Subcutaneous abdominal adipose tissue (tissue), 5 donors: ENCODE measurements around the gene LSM14B.

Experiments
- H3K27ac ChIP-seq: one replicate; pipeline ENCODE4 v1.7.0; 2013; ENCODE audit warnings: low read depth, mild to moderate bottlenecking, inconsistent platforms, low read length, moderate library complexity
- H3K27me3 ChIP-seq, 5 donors: one replicate each; pipeline ENCODE4 v1.7.0; 2013; ENCODE audit warnings: low read length in 5 of 5, inconsistent platforms in 1 of 5; ENCODE audit not compliant: control insufficient read depth in 5 of 5, insufficient read depth in 4 of 5
- H3K36me3 ChIP-seq, 5 donors: one replicate each; pipeline ENCODE4 v1.7.0; 2013; ENCODE audit warnings: low read length in 5 of 5; ENCODE audit not compliant: control insufficient read depth in 5 of 5, insufficient read depth in 5 of 5
- H3K4me1 ChIP-seq, 5 donors: one replicate each; pipeline ENCODE4 v1.7.0; 2013; ENCODE audit warnings: low read length in 5 of 5, mild to moderate bottlenecking in 3 of 5, moderate library complexity in 1 of 5; ENCODE audit not compliant: control insufficient read depth in 5 of 5, insufficient read depth in 5 of 5
- H3K4me3 ChIP-seq, 5 donors: one replicate each; pipeline ENCODE4 v1.7.0; 2013; ENCODE audit warnings: low read length in 5 of 5, low read depth in 1 of 5
- H3K9ac ChIP-seq, 5 donors: one replicate each; pipeline ENCODE4 v1.7.0; 2013; ENCODE audit warnings: low read length in 5 of 5, mild to moderate bottlenecking in 4 of 5, moderate library complexity in 3 of 5
- H3K9me3 ChIP-seq, 5 donors: one replicate each; pipeline ENCODE4 v1.7.0; 2013; ENCODE audit warnings: low read length in 5 of 5; ENCODE audit not compliant: control insufficient read depth in 5 of 5
- donor health status: healthy.
- donor health status: healthy.
- donor health status: healthy.
- donor health status: healthy.
- donor health status: healthy.

LSM14B gene

GRCh38 chr20:62129731-62130531 lies 7.7 kb downstream of the LSM14B start:
- Histone ChIP-seq H3K27me3 (no peaks in the 10 kb centered on the region), H3K4me1 (peaks cover 0 to 30% (median 15%) of the 10 kb centered on the region in 5 donors), H3K9ac (no peak overlapping the region), H3K9me3 (no peaks in the 10 kb centered on the region), H3K36me3 (peaks cover 5 to 95% (median 87%) of the 10 kb centered on the region in 5 donors), H3K4me3 (no peak overlapping the region), H3K27ac (no peak overlapping the region)

GRCh38 chr20:62131560-62132320 lies 9.5 kb downstream of the LSM14B start:
- H3K4me3 ChIP-seq, result no peak overlapping the region
- H3K36me3 ChIP-seq, result peaks cover 13 to 95% (median 89%) of the 10 kb centered on the region in 5 donors
- no peak overlapping the region for H3K27ac ChIP-seq
- no peaks in the 10 kb centered on the region for H3K27me3 ChIP-seq
- H3K9ac ChIP-seq, result no peak overlapping the region
- peaks cover 0 to 32% (median 22%) of the 10 kb centered on the region in 5 donors for H3K4me1 ChIP-seq
- H3K9me3 ChIP-seq, result no peaks in the 10 kb centered on the region

- Histone ChIP-seq H3K4me1 (peaks cover 0 to 32% (median 22%) of the 10 kb centered on the region in 5 donors), H3K27me3 (no peaks in the 10 kb centered on the region), H3K27ac (no peak overlapping the region), H3K9ac (peak overlapping the region in 1 of 5 donors; percentile 14), H3K4me3 (peak overlapping the region in 1 of 5 donors; percentile 11), H3K9me3 (no peaks in the 10 kb centered on the region), H3K36me3 (peaks cover 13 to 95% (median 91%) of the 10 kb centered on the region in 5 donors)
Observed at GRCh38 chr20:62132421-62132820, 10.1 kb downstream of the LSM14B start.

GRCh38 chr20:62133051-62133845 lies 11.0 kb downstream of the LSM14B start:
- peak overlapping the region; percentile 23 for H3K27ac ChIP-seq
- H3K4me3 ChIP-seq, result no peak overlapping the region
- H3K36me3 ChIP-seq, result peaks cover 10 to 95% (median 91%) of the 10 kb centered on the region in 5 donors

GRCh38 chr20:62133864-62134263 lies 11.6 kb downstream of the LSM14B start:
- H3K9me3 ChIP-seq, result no peaks in the 10 kb centered on the region
- peaks cover 10 to 95% (median 89%) of the 10 kb centered on the region in 5 donors for H3K36me3 ChIP-seq
- peak overlapping the region; percentile 23 for H3K27ac ChIP-seq
- H3K9ac ChIP-seq, result no peak overlapping the region
- H3K27me3 ChIP-seq, result no peaks in the 10 kb centered on the region
- H3K4me1 ChIP-seq, result peaks cover 0 to 32% (median 22%) of the 10 kb centered on the region in 5 donors
- no peak overlapping the region for H3K4me3 ChIP-seq

More at GRCh38 chr20:62133051-62133845, 11.0 kb downstream of the LSM14B start:
- Histone ChIP-seq H3K9me3 (no peaks in the 10 kb centered on the region), H3K9ac (no peak overlapping the region), H3K4me1 (peaks cover 0 to 32% (median 22%) of the 10 kb centered on the region in 5 donors), H3K27me3 (no peaks in the 10 kb centered on the region)

- no peaks in the 10 kb centered on the region for H3K9me3 ChIP-seq
- peaks cover 0 to 32% (median 22%) of the 10 kb centered on the region in 5 donors for H3K4me1 ChIP-seq
- H3K4me3 ChIP-seq, result no peak overlapping the region
- peak overlapping the region; percentile 60 for H3K27ac ChIP-seq
- H3K27me3 ChIP-seq, result no peaks in the 10 kb centered on the region
- H3K36me3 ChIP-seq, result peaks cover 14 to 95% (median 89%) of the 10 kb centered on the region in 5 donors
- no peak overlapping the region for H3K9ac ChIP-seq
Observed at GRCh38 chr20:62134735-62135231, 12.5 kb downstream of the LSM14B start.

GRCh38 chr20:62135573-62136266 lies 13.4 kb downstream of the LSM14B start:
- no peaks in the 10 kb centered on the region for H3K27me3 ChIP-seq
- H3K36me3 ChIP-seq, result peaks cover 14 to 94% (median 89%) of the 10 kb centered on the region in 5 donors
- H3K9me3 ChIP-seq, result no peaks in the 10 kb centered on the region
- H3K27ac ChIP-seq, result peak overlapping the region; percentile 60
- peak overlapping the region in 1 of 5 donors; percentile 7 for H3K9ac ChIP-seq
- H3K4me3 ChIP-seq, result no peak overlapping the region
- H3K4me1 ChIP-seq, result peaks cover 0 to 35% (median 25%) of the 10 kb centered on the region in 5 donors

- H3K9me3 ChIP-seq, result no peaks in the 10 kb centered on the region
- peaks cover 3 to 42% (median 33%) of the 10 kb centered on the region in 5 donors for H3K4me1 ChIP-seq
- H3K27me3 ChIP-seq, result no peaks in the 10 kb centered on the region
- H3K27ac ChIP-seq, result peak overlapping the region; percentile 60
- no peak overlapping the region for H3K4me3 ChIP-seq
- H3K36me3 ChIP-seq, result peaks cover 14 to 86% (median 81%) of the 10 kb centered on the region in 5 donors
- no peak overlapping the region for H3K9ac ChIP-seq
Observed at GRCh38 chr20:62136283-62137091, 14.2 kb downstream of the LSM14B start.
